Endothelial cell of umbilical vein (primary cell): Measurements from ENCODE around the gene AGRN.

Experiments used
- CTCF ChIP-seq, 2 donors: IDR thresholded peaks; 1 replicate in 1 of 2; 2 replicates in 1 of 2; pipeline ENCODE4 v1.5.1; 2011; ENCODE audit warnings: low read length in 2 of 2, mild to moderate bottlenecking in 2 of 2, moderate library complexity in 2 of 2, control low read depth in 1 of 2, inconsistent platforms in 1 of 2, low read depth in 1 of 2; ENCODE audit not compliant: insufficient read depth in 1 of 2; ENCODE audit errors: extremely low read depth in 1 of 2
- EZH2 ChIP-seq: IDR thresholded peaks from 2 replicates; pipeline ENCODE4 v1.6.1; 2012; ENCODE audit warnings: borderline replicate concordance, low read depth, mild to moderate bottlenecking, moderate library complexity, low read length, inconsistent platforms; ENCODE audit not compliant: severe bottlenecking
- FOS ChIP-seq: IDR thresholded peaks from 2 replicates; pipeline ENCODE4 v1.6.1; 2011; ENCODE audit warnings: mild to moderate bottlenecking, low read length, moderate library complexity, borderline replicate concordance; ENCODE audit not compliant: insufficient read depth
- GATA2 ChIP-seq: IDR thresholded peaks from 2 replicates; pipeline ENCODE4 v1.7.0; 2011; ENCODE audit warnings: low read depth, mild to moderate bottlenecking, moderate library complexity, mixed read lengths, low read length; ENCODE audit not compliant: insufficient read length, insufficient read depth
- JUN ChIP-seq: IDR thresholded peaks from 2 replicates; pipeline ENCODE4 v1.6.1; 2011; ENCODE audit warnings: borderline replicate concordance, low read depth; ENCODE audit not compliant: insufficient read length, insufficient read depth
- MYC ChIP-seq: IDR thresholded peaks from one replicate; pipeline ENCODE4 v1.6.1; 2011; ENCODE audit warnings: mild to moderate bottlenecking, low read depth, low read length
- POLR2A ChIP-seq: IDR thresholded peaks from 2 replicates; pipeline ENCODE4 v1.6.1; 2012; ENCODE audit warnings: low read depth, mild to moderate bottlenecking, control low read depth, low read length
- POLR2AphosphoS5 ChIP-seq: IDR thresholded peaks from 2 replicates; pipeline ENCODE4 v1.6.1; 2012; ENCODE audit warnings: low read depth, mild to moderate bottlenecking, control low read depth, low read length, moderate library complexity; ENCODE audit not compliant: insufficient read depth
- TF ChIP-seq, protein P1 (sequence below): IDR thresholded peaks from 2 replicates; pipeline ENCODE4 v1.6.1; 2011; ENCODE audit not compliant: insufficient read depth, insufficient read length

- TF ChIP-seq CTCF (IDR thresholded peaks at IDR 0.05; ENCODE audit: extremely low read depth in 1 of 2, insufficient read depth in 1 of 2, low read depth in 1 of 2, low read length in 2 of 2) (peak; percentile 30 to 92), POLR2A (no peak), EZH2 (no peak), POLR2AphosphoS5 (no peak), JUN (no peak), FOS (no peak), GATA2 (no peak), MYC (no peak)
- TF ChIP-seq, protein P1, sequence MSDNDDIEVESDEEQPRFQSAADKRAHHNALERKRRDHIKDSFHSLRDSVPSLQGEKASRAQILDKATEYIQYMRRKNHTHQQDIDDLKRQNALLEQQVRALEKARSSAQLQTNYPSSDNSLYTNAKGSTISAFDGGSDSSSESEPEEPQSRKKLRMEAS: no peak
These were observed 36.0 kb upstream of the AGRN start for GRCh38 chr1:983798-984475.
